ENCODE results near the gene RELT. TPM values are rescaled to one million over a fixed set of nuclear protein-coding genes. Genes with fewer than 3 reads are reported as not detected.
"Not testable (repeated sequence)": the region's sequence is repeated elsewhere in the genome, so short reads cannot be mapped to it uniquely, and the experiment has no call there.

RELT gene
- total and polyA plus RNA-seq, 5 experiments from 2014 or later: 1.3 to 12.8 (median 3.3) TPM

DNA sequence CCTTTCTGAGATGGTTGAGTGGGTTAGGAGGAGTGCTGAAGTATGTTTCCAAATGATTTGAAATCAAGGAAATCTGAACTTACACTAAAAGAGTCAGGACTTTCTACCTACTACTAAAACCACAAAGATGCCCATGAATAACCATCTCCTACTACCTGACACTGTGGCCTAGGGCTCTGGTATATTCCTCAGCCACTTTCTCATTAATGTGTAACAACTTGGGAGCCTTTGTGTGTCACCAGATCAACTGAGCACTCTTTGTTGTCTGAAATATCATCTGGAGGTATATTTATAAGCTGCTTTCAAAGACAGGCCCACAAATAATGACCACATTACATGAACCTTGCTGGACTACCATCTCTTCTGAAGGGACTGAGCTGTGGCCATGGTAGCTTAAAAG, 43.9 kb downstream of the RELT start:
- H3K36me3 Mint-ChIP-seq: peaks cover 7 to 36% (median 7%) of the 10 kb centered on the region in 3 donors
- ATAC-seq (no peak), DNase-seq (no peak)
- no peaks in the 10 kb centered on the region for H3K27me3 Mint-ChIP-seq
- H3K9me3 Mint-ChIP-seq: no peaks in the 10 kb centered on the region
- H3K4me3 Mint-ChIP-seq: no peak overlapping the region
- POLR2A ChIA-PET: no interaction called here
- no peak overlapping the region for H3K27ac Mint-ChIP-seq
- peaks cover 2 to 11% (median 8%) of the 10 kb centered on the region in 4 donors for H3K4me1 Mint-ChIP-seq

DNA sequence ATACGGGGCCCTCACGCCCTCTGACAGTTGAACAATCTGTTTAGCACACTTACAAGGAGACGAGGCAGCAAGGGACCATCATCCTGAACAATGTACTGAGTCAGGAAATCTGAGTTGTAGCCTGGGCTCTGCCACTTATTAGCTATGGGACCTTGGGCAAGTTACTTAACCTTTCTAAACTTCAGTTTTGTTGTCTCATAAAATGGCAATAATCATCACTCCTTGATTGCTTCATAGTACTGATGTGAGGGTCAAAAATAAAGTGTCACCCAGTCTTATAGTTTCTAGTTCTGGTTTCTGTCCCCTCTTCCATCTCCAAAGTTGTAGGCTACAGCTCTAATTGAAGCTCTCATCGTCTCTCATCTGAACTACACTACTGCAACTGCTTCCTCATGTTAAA, 46.7 kb downstream of the RELT start:
- Mint-ChIP-seq H3K9me3 (no peaks in the 10 kb centered on the region), H3K27me3 (no peaks in the 10 kb centered on the region), H3K4me3 (no peak overlapping the region), H3K4me1 (peaks cover 0 to 8% (median 0%) of the 10 kb centered on the region in 4 donors), H3K36me3 (peaks cover 6 to 26% (median 7%) of the 10 kb centered on the region in 3 donors), H3K27ac (no peak overlapping the region)
- DNase-seq: no peak
- POLR2A ChIA-PET: interaction anchor here (0.6 kb wide), 1 partner anchor 11 kb away, joined by 7 read pairs; no protein-coding TSS in a partner anchor
- ATAC-seq: no peak

GRCh38 chr11:73423506-73423905, 47.3 kb downstream of the RELT start:
- DNase-seq (no peak), ATAC-seq (no peak)
- no peak overlapping the region for H3K4me3 Mint-ChIP-seq
- H3K9me3 Mint-ChIP-seq: no peaks in the 10 kb centered on the region
- POLR2A ChIA-PET: interaction anchor here (0.6 kb wide), 1 partner anchor 10 kb away, joined by 7 read pairs; no protein-coding TSS in a partner anchor
- H3K27ac Mint-ChIP-seq: peak overlapping the region in 1 of 10 donors; percentile 2
- H3K4me1 Mint-ChIP-seq: peaks cover 0 to 13% (median 0%) of the 10 kb centered on the region in 4 donors
- H3K36me3 Mint-ChIP-seq: peaks cover 0 to 19% (median 4%) of the 10 kb centered on the region in 3 donors
- no peaks in the 10 kb centered on the region for H3K27me3 Mint-ChIP-seq

DNA sequence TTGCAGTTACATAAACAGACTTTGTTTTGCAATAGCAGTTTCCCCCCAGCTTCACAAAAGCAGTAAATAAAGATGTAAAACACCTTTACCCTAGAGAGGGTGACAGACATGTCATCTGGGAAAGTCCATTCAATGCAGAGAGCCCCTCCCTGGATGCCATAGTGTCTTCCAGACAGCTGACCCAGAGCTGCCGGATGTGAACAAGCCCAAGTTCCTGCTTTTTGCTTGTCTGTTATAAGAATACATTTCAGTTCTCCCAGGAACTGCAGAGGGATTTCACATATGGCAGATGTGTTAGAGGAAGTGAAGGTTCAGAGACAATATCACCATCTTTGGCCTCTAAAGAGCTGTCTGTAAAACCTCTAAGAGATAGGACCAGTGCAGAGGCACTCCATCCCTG, 48.9 kb downstream of the RELT start:
- POLR2A ChIA-PET: no interaction called here
- Mint-ChIP-seq H3K27ac (no peak overlapping the region), H3K4me3 (no peak overlapping the region), H3K27me3 (no peaks in the 10 kb centered on the region), H3K36me3 (peaks cover 0 to 13% (median 5%) of the 10 kb centered on the region in 3 donors), H3K9me3 (no peaks in the 10 kb centered on the region), H3K4me1 (peaks cover 0 to 16% (median 0%) of the 10 kb centered on the region in 4 donors)
- DNase-seq: no peak
- ATAC-seq: no peak

DNA sequence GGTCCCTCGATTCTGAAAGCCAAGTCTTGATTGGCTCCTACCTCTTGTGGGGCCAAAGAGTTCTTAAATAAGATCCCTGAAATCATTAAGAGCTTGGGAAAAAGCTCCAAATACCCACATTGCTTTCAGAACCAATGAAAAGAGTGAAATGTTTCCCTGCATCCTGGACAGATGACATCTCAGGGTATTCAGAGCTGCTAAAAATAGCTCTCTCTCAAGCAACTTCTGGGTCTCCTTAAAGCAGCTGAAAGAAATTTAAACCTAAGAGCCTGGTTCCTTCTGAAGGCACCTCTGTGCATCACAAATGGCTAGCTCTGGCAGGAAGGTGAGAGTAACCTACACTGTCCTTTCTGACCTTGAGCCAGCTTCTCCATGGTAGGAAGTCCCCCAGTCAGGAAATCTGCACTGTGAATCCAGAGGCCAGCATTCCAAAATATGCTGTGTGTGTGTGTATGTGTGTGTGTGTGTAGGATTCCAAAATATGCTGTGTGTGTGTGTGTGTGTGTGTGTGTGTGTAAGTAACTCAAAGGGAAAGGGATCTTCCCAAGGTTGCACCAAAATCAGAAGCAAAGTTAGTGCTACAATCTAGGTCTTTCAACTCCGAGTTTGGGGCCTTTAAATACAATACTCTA, 50.1 kb downstream of the RELT start:
- peaks cover 0 to 13% (median 5%) of the 10 kb centered on the region in 3 donors for H3K36me3 Mint-ChIP-seq
- no peak overlapping the region for H3K4me3 Mint-ChIP-seq
- ATAC-seq (no peak), DNase-seq (no peak)
- H3K9me3 Mint-ChIP-seq: no peaks in the 10 kb centered on the region
- peaks cover 0 to 16% (median 0%) of the 10 kb centered on the region in 4 donors for H3K4me1 Mint-ChIP-seq
- no peaks in the 10 kb centered on the region for H3K27me3 Mint-ChIP-seq
- POLR2A ChIA-PET: no interaction called here
- no peak overlapping the region for H3K27ac Mint-ChIP-seq

DNA sequence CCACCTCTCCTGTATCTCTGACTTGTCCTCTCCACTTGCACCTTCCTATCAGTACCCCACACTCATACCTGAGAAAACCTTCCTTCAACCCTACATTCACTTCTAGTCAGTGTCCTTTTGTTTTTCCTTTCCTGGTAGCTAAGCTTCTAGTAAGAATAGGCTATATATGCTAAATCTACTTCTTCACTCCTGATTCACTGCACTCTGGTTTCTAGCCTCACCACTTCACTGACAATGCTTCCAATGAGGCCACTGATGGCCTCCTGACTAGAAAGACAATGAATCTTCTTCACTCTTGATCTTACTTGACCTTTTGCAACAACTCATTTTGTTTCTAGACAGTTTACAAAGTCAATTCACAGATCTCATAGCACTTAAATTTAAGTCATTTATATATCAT, 52.0 kb downstream of the RELT start:
- ATAC-seq (no peak), DNase-seq (no peak)
- no peak overlapping the region for H3K4me3 Mint-ChIP-seq
- H3K27ac Mint-ChIP-seq: peak overlapping the region in 2 of 10 donors; percentile 1 to 18
- POLR2A ChIA-PET: interaction anchor here (0.6 kb wide), 1 partner anchor 309 kb away, joined by 3 read pairs; no protein-coding TSS in a partner anchor
- H3K27me3 Mint-ChIP-seq: no peaks in the 10 kb centered on the region
- H3K4me1 Mint-ChIP-seq: peaks cover 0 to 14% (median under 1%) of the 10 kb centered on the region in 4 donors
- H3K36me3 Mint-ChIP-seq: peaks cover 0 to 13% (median 5%) of the 10 kb centered on the region in 3 donors
- no peaks in the 10 kb centered on the region for H3K9me3 Mint-ChIP-seq

GRCh38 chr11:73428699-73429098, 52.5 kb downstream of the RELT start:
- POLR2A ChIA-PET: interaction anchor here (0.6 kb wide), 1 partner anchor 309 kb away, joined by 3 read pairs; no protein-coding TSS in a partner anchor
- Mint-ChIP-seq H3K4me3 (no peak overlapping the region), H3K27me3 (no peaks in the 10 kb centered on the region)

DNA sequence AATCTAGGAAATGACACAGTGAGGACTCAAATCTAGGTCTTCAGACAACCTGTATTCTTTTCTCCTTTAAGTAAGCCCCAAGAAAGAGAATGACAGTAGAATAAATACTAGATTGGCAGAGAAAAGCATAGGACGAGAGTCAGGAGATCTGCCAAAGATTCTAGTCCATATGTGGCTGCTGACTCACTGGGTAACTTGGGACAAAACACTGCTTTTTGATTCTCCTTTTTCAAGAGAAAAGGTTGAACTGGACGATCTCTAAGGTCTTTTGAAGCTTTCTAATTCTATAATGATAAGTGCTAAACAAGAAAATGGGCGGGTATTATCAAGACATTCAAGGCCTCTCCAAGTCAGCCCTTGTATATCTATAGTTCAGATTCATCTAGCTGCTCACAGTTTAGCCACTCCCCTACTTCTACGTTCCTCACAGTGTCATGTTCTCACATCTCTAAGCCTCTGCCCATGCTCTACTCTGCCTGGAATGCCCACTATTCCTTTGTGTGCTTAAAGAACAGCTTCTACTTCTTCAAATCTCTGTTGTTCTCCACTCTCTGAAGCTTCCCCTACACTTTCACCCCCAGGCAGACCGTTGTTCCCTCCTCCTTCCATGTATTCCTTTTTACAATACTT, 53.0 kb downstream of the RELT start:
- Mint-ChIP-seq H3K27me3 (no peaks in the 10 kb centered on the region), H3K4me1 (peaks cover 0 to 9% (median under 1%) of the 10 kb centered on the region in 4 donors), H3K4me3 (no peak overlapping the region), H3K36me3 (peaks cover 0 to 10% (median 5%) of the 10 kb centered on the region in 3 donors), H3K27ac (peak overlapping the region in 3 of 10 donors; percentile 3 to 54 (median 19)), H3K9me3 (no peaks in the 10 kb centered on the region)
- DNase-seq (no peak), ATAC-seq (no peak)
- POLR2A ChIA-PET: interaction anchor here (0.7 kb wide), 1 partner anchor 262 kb away, joined by 3 read pairs; no protein-coding TSS in a partner anchor

More at GRCh38 chr11:73428699-73429098, 52.5 kb downstream of the RELT start:
- Mint-ChIP-seq H3K4me1 (peaks cover 0 to 11% (median under 1%) of the 10 kb centered on the region in 4 donors), H3K36me3 (peaks cover 0 to 12% (median 5%) of the 10 kb centered on the region in 3 donors), H3K27ac (peak overlapping the region in 1 of 10 donors; percentile 3), H3K9me3 (no peaks in the 10 kb centered on the region)
- ATAC-seq: no peak
- no peak for DNase-seq

DNA sequence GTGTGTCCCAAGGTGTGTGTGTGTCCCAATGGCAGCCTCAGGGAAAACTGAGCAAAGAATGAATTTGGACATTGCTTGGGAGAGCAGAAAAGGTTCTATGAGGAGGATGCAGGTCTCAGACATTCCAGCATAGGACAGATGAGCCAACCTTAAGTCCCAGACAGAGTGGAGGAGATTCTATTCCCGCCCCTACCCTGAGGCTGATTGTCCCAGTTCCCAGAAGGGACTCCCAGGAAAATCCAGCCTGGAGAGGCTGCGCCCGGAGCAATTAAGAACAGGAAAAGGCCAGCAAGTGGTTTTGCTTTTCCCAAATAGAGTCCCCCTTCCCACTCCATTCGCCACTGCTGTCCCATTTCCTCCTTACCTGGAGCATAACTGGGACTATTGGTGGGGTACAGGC, 54.1 kb downstream of the RELT start:
- H3K9me3 Mint-ChIP-seq: no peaks in the 10 kb centered on the region
- H3K36me3 Mint-ChIP-seq: peaks cover 0 to 10% (median 5%) of the 10 kb centered on the region in 3 donors
- ATAC-seq (no peak), DNase-seq (no peak)
- no peaks in the 10 kb centered on the region for H3K27me3 Mint-ChIP-seq
- no peak overlapping the region for H3K4me3 Mint-ChIP-seq
- POLR2A ChIA-PET: interaction anchor here (0.7 kb wide), 1 partner anchor 261 kb away, joined by 3 read pairs; no protein-coding TSS in a partner anchor
- H3K27ac Mint-ChIP-seq: no peak overlapping the region
- H3K4me1 Mint-ChIP-seq: peaks cover 0 to 9% (median under 1%) of the 10 kb centered on the region in 4 donors

DNA sequence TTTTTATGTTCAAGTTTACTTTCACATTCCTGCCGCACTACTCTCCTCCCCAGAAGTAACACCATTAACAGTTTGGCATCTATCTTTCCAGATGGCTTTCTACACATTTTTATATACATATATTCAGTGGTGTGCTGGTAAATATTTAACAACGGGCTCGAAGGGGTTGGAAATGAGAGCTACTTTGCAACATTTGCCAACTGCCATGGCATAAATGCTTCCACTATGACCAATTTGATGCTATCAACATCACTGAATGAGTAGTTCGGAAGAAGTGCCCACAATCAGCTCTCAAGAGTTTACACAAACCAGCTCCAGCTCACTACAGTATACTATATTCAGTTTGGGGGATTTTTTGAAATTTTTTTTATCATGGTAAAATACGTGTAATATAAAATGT, 55.2 kb downstream of the RELT start:
- no peak for DNase-seq
- Mint-ChIP-seq H3K27me3 (no peaks in the 10 kb centered on the region), H3K4me3 (no peak overlapping the region), H3K9me3 (no peaks in the 10 kb centered on the region), H3K36me3 (peaks cover 0 to 10% (median 5%) of the 10 kb centered on the region in 3 donors), H3K27ac (no peak overlapping the region), H3K4me1 (peaks cover 0 to 9% (median under 1%) of the 10 kb centered on the region in 4 donors)
- POLR2A ChIA-PET: no interaction called here
- no peak for ATAC-seq

DNA sequence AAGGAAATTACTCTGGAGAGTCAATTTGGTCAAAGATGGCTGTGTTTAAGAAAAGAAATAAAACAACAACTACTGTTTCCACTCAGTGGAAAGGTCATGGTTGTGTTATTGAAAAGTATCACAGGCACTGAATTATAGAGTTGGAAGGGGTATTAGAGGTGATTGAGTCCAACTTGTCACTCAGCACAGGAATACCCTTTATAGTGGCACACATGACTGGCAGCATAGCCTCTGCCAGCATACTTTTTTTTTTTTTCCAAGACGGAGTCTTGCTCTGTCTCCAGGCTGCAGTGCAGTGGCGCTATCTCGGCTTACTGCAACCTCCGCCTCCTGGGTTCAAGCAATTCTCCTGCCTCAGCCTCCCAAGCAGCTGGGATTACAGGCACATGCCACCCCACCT, 60.7 kb downstream of the RELT start:
- not testable (repeated sequence) for H3K36me3 Mint-ChIP-seq, H3K4me1 Mint-ChIP-seq, H3K27ac Mint-ChIP-seq, DNase-seq, ATAC-seq, H3K27me3 Mint-ChIP-seq, H3K4me3 Mint-ChIP-seq, H3K9me3 Mint-ChIP-seq
- POLR2A ChIA-PET: interaction anchor here (0.7 kb wide), 1 partner anchor 31 kb away, joined by 3 read pairs; no protein-coding TSS in a partner anchor

DNA sequence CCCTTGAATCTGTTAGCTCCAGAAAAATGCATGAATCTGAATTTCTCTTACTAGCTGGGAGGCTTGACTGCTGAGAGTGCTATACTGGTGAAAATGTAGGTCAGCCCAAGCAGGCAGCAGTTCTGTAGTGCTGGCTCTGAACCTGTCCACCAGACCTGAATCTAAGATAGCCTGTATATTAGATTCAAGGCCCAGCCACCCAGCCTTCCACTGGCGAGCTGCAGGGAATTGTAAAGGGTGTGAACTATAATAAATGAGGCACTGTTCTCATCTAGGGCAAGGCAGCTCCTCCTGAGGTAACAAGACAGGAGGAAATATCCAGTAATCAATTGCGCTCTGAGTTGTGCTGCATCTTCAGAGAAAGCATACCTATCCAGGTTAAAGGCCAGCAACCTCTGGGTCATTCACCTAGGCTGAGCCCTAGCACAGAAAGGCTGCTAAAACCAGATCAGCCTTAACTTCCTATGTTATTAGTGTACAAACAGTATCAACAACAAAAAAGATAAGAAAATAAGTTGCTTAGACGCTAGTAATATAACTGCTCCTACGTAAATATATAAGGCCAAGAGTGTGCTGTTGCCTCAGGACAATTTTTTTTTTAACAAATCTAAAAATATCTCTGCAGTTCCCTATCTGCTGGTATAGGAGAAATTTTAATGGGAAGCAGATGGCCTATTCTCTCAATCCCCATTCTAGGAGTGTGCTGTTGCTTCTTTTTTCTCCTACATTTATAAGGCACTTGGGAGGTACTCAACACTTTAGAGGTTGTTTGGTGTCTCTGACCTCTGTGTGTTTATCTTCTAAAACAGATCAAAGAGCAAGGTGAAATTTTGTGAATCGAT, 63.0 kb downstream of the RELT start:
- POLR2A ChIA-PET: no interaction called here
- Mint-ChIP-seq H3K27ac (no peak overlapping the region), H3K27me3 (no peaks in the 10 kb centered on the region), H3K36me3 (peaks cover 0 to 12% (median 6%) of the 10 kb centered on the region in 3 donors), H3K4me3 (no peak overlapping the region), H3K9me3 (no peaks in the 10 kb centered on the region), H3K4me1 (peaks cover 0 to 9% (median 0%) of the 10 kb centered on the region in 4 donors)
- ATAC-seq: no peak
- no peak for DNase-seq

Measured in naive thymus-derived CD8-positive, alpha-beta T cell (primary cell).